Raji (cell line): ENCODE measurements around the gene HSPA2.

Experiments used
- POLR2A ChIP-seq: IDR thresholded peaks from 2 replicates; pipeline ENCODE4 v1.6.1; 2011; ENCODE audit warnings: low read depth, low read length, control low read depth; ENCODE audit not compliant: insufficient read depth

The HSPA2 gene

GRCh38 chr14:64573109-64573508 is 32.6 kb downstream of the HSPA2 start:
- TF ChIP-seq POLR2A, result no peak

GRCh38 chr14:64574371-64575107 is 34.0 kb downstream of the HSPA2 start:
- TF ChIP-seq POLR2A, result no peak

- no peak for TF ChIP-seq POLR2A
Measured at GRCh38 chr14:64577211-64577610, 36.7 kb downstream of the HSPA2 start.

GRCh38 chr14:64580467-64580866 is 39.9 kb downstream of the HSPA2 start:
- TF ChIP-seq POLR2A, result no peak

GRCh38 chr14:64581363-64581762 is 40.8 kb downstream of the HSPA2 start:
- TF ChIP-seq POLR2A, result no peak

GRCh38 chr14:64581817-64582216 is 41.3 kb downstream of the HSPA2 start:
- TF ChIP-seq POLR2A, result no peak

GRCh38 chr14:64584190-64584589 is 43.6 kb downstream of the HSPA2 start:
- no peak for TF ChIP-seq POLR2A

- no peak for TF ChIP-seq POLR2A
Measured at GRCh38 chr14:64591809-64592208, 51.3 kb downstream of the HSPA2 start.
